Ovary (tissue), 9 donors: ENCODE measurements around the gene SND1. TPM values are rescaled to one million over a fixed set of nuclear protein-coding genes. Genes with fewer than 3 reads are reported as not detected.

Source experiments
- DNase-seq, 5 donors: peaks; one replicate each; pipeline ENCODE4 v3.0.0-alpha.2; 2019 to 2020
- H3K27ac ChIP-seq, 2 donors: fragments of 200-600 bp; one replicate each; pipeline versions ENCODE4 v1.5.1 to v1.8.0; 2019 to 2022
- H3K27me3 ChIP-seq: fragments of 200-600 bp; one replicate; pipeline ENCODE4 v1.8.0; 2022
- H3K36me3 ChIP-seq: fragments of 200-600 bp; sonication (generic); one replicate; pipeline ENCODE4 v1.5.1; 2019
- H3K4me1 ChIP-seq: one replicate; pipeline ENCODE4 v1.8.1; 2013; ENCODE audit warnings: mild to moderate bottlenecking, moderate library complexity; ENCODE audit not compliant: insufficient read depth
- H3K4me3 ChIP-seq: fragments of 200-600 bp; sonication (generic); one replicate; pipeline ENCODE4 v1.5.1; 2017
- H3K9me3 ChIP-seq, 2 donors: fragments of 200-600 bp in 1 of 2; sonication (generic) in 1 of 2; one replicate each; pipeline versions ENCODE4 v1.5.1 to v1.8.1; 2013 to 2019; ENCODE audit warnings: mild to moderate bottlenecking in 1 of 2, moderate library complexity in 1 of 2
- EP300 ChIP-seq: sonication (generic); formaldehyde crosslinking; IDR thresholded peaks from one replicate; pipeline ENCODE4 v1.6.1; 2017; ENCODE audit warnings: antibody characterized with exemption
- POLR2A ChIP-seq: fragments of 450-650 bp; IDR thresholded peaks from one replicate; pipeline ENCODE4 v1.6.1; 2017; ENCODE audit warnings: antibody characterized with exemption, mild to moderate bottlenecking, moderate library complexity
- WGBS, 3 donors: extraction: QIAGEN DNeasy Blood & Tissue Kit in 1 of 3; methylation state at CpG; one replicate each; pipeline versions ENCODE4 v1.1.5 to v1.1.7; 2013 to 2017; 5-methylcytosine and 5-hydroxymethylcytosine counted together
- intact Hi-C, 4 donors: fragments of 100-400 bp; cut with DNase I; formaldehyde crosslinking; loops; one replicate each; pipeline versions ENCODE4 v1.11.0 to v1.15.1; 2022 to 2023
- polyA plus RNA-seq, 2 donors: library from polyadenylated mRNA; stranded (reverse); fragments of 200-250 nt in 1 of 2; fragments of 350-450 nt in 1 of 2; fragmentation: Illumina TruSeq in 1 of 2; extraction: RNeasy Lipid Tissue Mini Kit (QIAGEN cat#74804) in 1 of 2; gene quantifications; one replicate each; pipeline ENCODE4 v1.2.3, GENCODE V29; 2013 to 2014
- total RNA-seq, 7 donors: library from RNA; depleted of rRNA in 2 of 7; stranded (reverse); fragments of >200 nt in 2 of 7; fragmentation: NEBNext Ultra II Directional in 3 of 7; extraction: Animal tissue kit (Norgen Biotek cat#: 25700) in 3 of 7; gene quantifications; one replicate each; pipeline versions ENCODE4 v1.1.0 to v1.2.4, GENCODE V29; 2016 to 2023
- TF ChIP-seq, protein P1 (sequence below), 3 donors: fragments of 450-650 bp in 2 of 3; fragments of 200-600 bp in 1 of 3; IDR thresholded peaks; one replicate each; pipeline versions ENCODE4 v1.5.1 to v1.8.0; 2016 to 2022; ENCODE audit warnings: antibody characterized with exemption in 3 of 3, mild to moderate bottlenecking in 1 of 3
- donor health status: DM: no; HTN: no; CAD: no; lungs with moderate emphysema.
- donor health status: DM: no; HTN: no; CAD: no.
- donor health status: Bipolar disorder and iron deficiency.
- donor health status: DM: yes; HTN: yes; CAD: no.
- donor health status: DM: no; HTN: no; CAD: no.
- donor health status: DM: yes; HTN: yes; CAD: no.

Gene SND1
- total and polyA plus RNA-seq, 9 donors = 91.4 to 297 (median 182) TPM

- TF ChIP-seq EP300 (no peak), POLR2A (no peak)
- TF ChIP-seq, protein P1, sequence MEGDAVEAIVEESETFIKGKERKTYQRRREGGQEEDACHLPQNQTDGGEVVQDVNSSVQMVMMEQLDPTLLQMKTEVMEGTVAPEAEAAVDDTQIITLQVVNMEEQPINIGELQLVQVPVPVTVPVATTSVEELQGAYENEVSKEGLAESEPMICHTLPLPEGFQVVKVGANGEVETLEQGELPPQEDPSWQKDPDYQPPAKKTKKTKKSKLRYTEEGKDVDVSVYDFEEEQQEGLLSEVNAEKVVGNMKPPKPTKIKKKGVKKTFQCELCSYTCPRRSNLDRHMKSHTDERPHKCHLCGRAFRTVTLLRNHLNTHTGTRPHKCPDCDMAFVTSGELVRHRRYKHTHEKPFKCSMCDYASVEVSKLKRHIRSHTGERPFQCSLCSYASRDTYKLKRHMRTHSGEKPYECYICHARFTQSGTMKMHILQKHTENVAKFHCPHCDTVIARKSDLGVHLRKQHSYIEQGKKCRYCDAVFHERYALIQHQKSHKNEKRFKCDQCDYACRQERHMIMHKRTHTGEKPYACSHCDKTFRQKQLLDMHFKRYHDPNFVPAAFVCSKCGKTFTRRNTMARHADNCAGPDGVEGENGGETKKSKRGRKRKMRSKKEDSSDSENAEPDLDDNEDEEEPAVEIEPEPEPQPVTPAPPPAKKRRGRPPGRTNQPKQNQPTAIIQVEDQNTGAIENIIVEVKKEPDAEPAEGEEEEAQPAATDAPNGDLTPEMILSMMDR (IDR thresholded peaks at IDR 0.05) = no peak
- intact Hi-C loops = loop anchor here in 3 of 4 donors (5.0 to 10.0 kb wide), 3 partner anchors 66 to 259 kb away; partner anchors contain the start of genes ARF5 (in 3 of the 3), GCC1 (in 3 of the 3) and ZNF800 (in 1 of the 3)
- WGBS, 3 donors = 87 to 93% (median 90%) methylated on average over 4 of the region's 4 CpGs
Observed at GRCh38 chr7:127653396-127653795, 1.4 kb downstream of the SND1 start.

GRCh38 chr7:127654404-127655394 lies 2.7 kb downstream of the SND1 start:
- H3K27me3 ChIP-seq = no peaks in the 10 kb centered on the region
- H3K9me3 ChIP-seq = no peaks in the 10 kb centered on the region
- no peaks in the 10 kb centered on the region for H3K36me3 ChIP-seq
- DNase-seq = no peak
- intact Hi-C loops = loop anchor here in 3 of 4 donors (5.0 to 10.0 kb wide), 3 partner anchors 67 to 260 kb away; partner anchors contain the start of genes ARF5 (in 3 of the 3), GCC1 (in 3 of the 3) and ZNF800 (in 1 of the 3)
- 59 to 67% (median 62%) methylated on average over 5 of the region's 5 CpGs for WGBS, 3 donors
- H3K4me1 ChIP-seq = peaks cover 11% of the 10 kb centered on the region
- no peak overlapping the region for H3K4me3 ChIP-seq
- TF ChIP-seq, protein P1 (IDR thresholded peaks at IDR 0.05) = no peak
- TF ChIP-seq EP300 = no peak
- TF ChIP-seq POLR2A = no peak
- no peak overlapping the region for H3K27ac ChIP-seq

More at GRCh38 chr7:127653396-127653795, 1.4 kb downstream of the SND1 start:
- Histone ChIP-seq H3K36me3 (no peaks in the 10 kb centered on the region), H3K27ac (no peak overlapping the region), H3K4me1 (peaks cover 11% of the 10 kb centered on the region), H3K27me3 (no peaks in the 10 kb centered on the region), H3K9me3 (no peaks in the 10 kb centered on the region), H3K4me3 (peak overlapping the region; percentile 81)
- no peak for DNase-seq

- Histone ChIP-seq H3K4me1 (peaks cover 11% of the 10 kb centered on the region), H3K27me3 (no peaks in the 10 kb centered on the region), H3K27ac (no peak overlapping the region), H3K9me3 (no peaks in the 10 kb centered on the region), H3K4me3 (no peak overlapping the region), H3K36me3 (no peaks in the 10 kb centered on the region)
- TF ChIP-seq POLR2A = no peak
- TF ChIP-seq, protein P1 (IDR thresholded peaks at IDR 0.05) = no peak
- TF ChIP-seq EP300 = no peak
- intact Hi-C loops = loop anchor here in 2 of 4 donors (10.0 kb wide), 2 partner anchors 71 to 261 kb away; partner anchors contain the start of genes ARF5 (in 1 of the 2), GCC1 (in 1 of the 2) and ZNF800 (in 1 of the 2)
- DNase-seq = no peak
- WGBS, 3 donors = 78 to 82% (median 80%) methylated on average over 2 of the region's 2 CpGs
Observed at GRCh38 chr7:127655720-127656119, 3.7 kb downstream of the SND1 start.

- peaks cover 11% of the 10 kb centered on the region for H3K4me1 ChIP-seq
- intact Hi-C loops = loop anchor here in 2 of 4 donors (10.0 kb wide), 2 partner anchors 73 to 263 kb away; partner anchors contain the start of genes ARF5 (in 1 of the 2), GCC1 (in 1 of the 2) and ZNF800 (in 1 of the 2)
- no peak overlapping the region for H3K27ac ChIP-seq
- H3K36me3 ChIP-seq = no peaks in the 10 kb centered on the region
- WGBS, 3 donors = 85 to 87% (median 85%) methylated on average over 3 of the region's 3 CpGs
- no peaks in the 10 kb centered on the region for H3K9me3 ChIP-seq
- TF ChIP-seq, protein P1 (IDR thresholded peaks at IDR 0.05) = no peak
- TF ChIP-seq POLR2A = no peak
- no peak for TF ChIP-seq EP300
- no peaks in the 10 kb centered on the region for H3K27me3 ChIP-seq
- no peak overlapping the region for H3K4me3 ChIP-seq
- DNase-seq = no peak
Observed at GRCh38 chr7:127657500-127657899, 5.5 kb downstream of the SND1 start.
